ENCODE data around the gene SNED1. TPM values are rescaled to one million over a fixed set of nuclear protein-coding genes. Genes with fewer than 3 reads are reported as not detected.

Gene SNED1
- total and polyA plus RNA-seq, 2 experiments from 2014 or later, result 1.5 to 2.8 TPM

GRCh38 chr2:241126771-241127202 is 128.4 kb downstream of the SNED1 start:
- peaks cover 21% of the 10 kb centered on the region for H3K36me3 Mint-ChIP-seq (ENCODE audit: low read depth)
- H3K4me1 ChIP-seq (ENCODE audit: insufficient read depth), result no peaks in the 10 kb centered on the region
- DNase-seq (ENCODE audit: low spot score), result no peak
- H3K79me2 ChIP-seq (replicated peaks; ENCODE audit: insufficient read depth), result no peaks in the 10 kb centered on the region
- H3K27ac ChIP-seq (ENCODE audit: low read depth), result no peak overlapping the region
- H3K4me1 Mint-ChIP-seq, result no peaks in the 10 kb centered on the region
- H3K9me2 ChIP-seq (ENCODE audit: insufficient read depth), result no peaks in the 10 kb centered on the region
- H3K4me2 ChIP-seq, result no peak overlapping the region
- H3K36me3 ChIP-seq (ENCODE audit: insufficient read depth), result no peaks in the 10 kb centered on the region
- no peak overlapping the region for H3K27ac Mint-ChIP-seq
- no peak for TF ChIP-seq ZNF114 (CRISPR knock-in tag; IDR thresholded peaks at IDR 0.05)
- TF ChIP-seq STAT1 (IDR thresholded peaks at IDR 0.05; ENCODE audit: unreplicated experiment), result no peak
- no peak for TF ChIP-seq POLR2AphosphoS5 (IDR thresholded peaks at IDR 0.05; ENCODE audit: low read depth)
- TF ChIP-seq ETS1 (IDR thresholded peaks at IDR 0.05), result no peak
- no peak for TF ChIP-seq CREB1 (CRISPR knock-in tag; IDR thresholded peaks at IDR 0.05; ENCODE audit: low read depth)
- TF ChIP-seq REST (IDR thresholded peaks at IDR 0.05; ENCODE audit: unreplicated experiment), result no peak
- TF ChIP-seq CTCF (conservative IDR thresholded peaks at IDR 0.05; ENCODE audit: low read depth in 2 of 2), result no peak
- TF ChIP-seq EZH2phosphoT487 (IDR thresholded peaks at IDR 0.05; ENCODE audit: unreplicated experiment), result no peak
- no peak for TF ChIP-seq NANOG (IDR thresholded peaks at IDR 0.05; ENCODE audit: borderline replicate concordance)
- no peak for TF ChIP-seq ZNF331 (CRISPR knock-in tag; IDR thresholded peaks at IDR 0.05; ENCODE audit: low read depth)
- no peak for TF ChIP-seq EZH2 (IDR thresholded peaks at IDR 0.05; ENCODE audit: low read depth, unreplicated experiment)
- no peak for TF ChIP-seq ZNF462 (CRISPR knock-in tag; IDR thresholded peaks at IDR 0.05)
- no peak for TF ChIP-seq JUNB (IDR thresholded peaks at IDR 0.05; ENCODE audit: unreplicated experiment)
- H3K27me3 Mint-ChIP-seq (ENCODE audit: insufficient read depth, low read depth, poor library complexity), result no peaks in the 10 kb centered on the region
- no peaks in the 10 kb centered on the region for H3K9me3 Mint-ChIP-seq
- no peaks in the 10 kb centered on the region for H4K20me1 ChIP-seq (replicated peaks; ENCODE audit: insufficient read depth)
- H3K4me3 Mint-ChIP-seq, result no peak overlapping the region
- no peaks in the 10 kb centered on the region for H3F3A ChIP-seq (replicated peaks; ENCODE audit: low read depth)
- H3K4me3 ChIP-seq, result no peak overlapping the region
- H3K27me3 ChIP-seq (ENCODE audit: insufficient read depth), result no peaks in the 10 kb centered on the region
- ATAC-seq, result no peak
- H2AFZ ChIP-seq, result no peak overlapping the region

Measured in GM23338 (cell line).